Activated naive CD4-positive, alpha-beta T cell treated with anti-CD3 and anti-CD28 coated beads, Interleukin-2, amount 10 ng/mL, durations not matched to agents 7 days and 5 days (primary cell): ENCODE measurements around the gene PTGES2.
A peak's percentile ranks its signal among the peaks of the same experiment; 100 is the strongest.
"Not testable (repeated sequence)": the region's sequence is repeated elsewhere in the genome, so short reads cannot be mapped to it uniquely, and the experiment has no call there.

Source experiments
- CTCF ChIA-PET: fragments of 350-600 bp; sonication (Branson Sonifier 250); formaldehyde crosslinking; loops from one replicate; lab custom pipeline; 2021; ENCODE audit warnings: antibody characterized with exemption; lab: Charles Lee
- DNase-seq: peaks from one replicate; pipeline ENCODE4 v3.0.0-alpha.2; 2020
- H3K27ac Mint-ChIP-seq: one replicate; pipeline ENCODE4 v1.8.0; 2021; ENCODE audit warnings: mild to moderate bottlenecking, moderate library complexity, mixed read lengths
- H3K27me3 Mint-ChIP-seq: one replicate; pipeline ENCODE4 v1.8.0; 2021; ENCODE audit warnings: mild to moderate bottlenecking, mixed read lengths
- H3K36me3 Mint-ChIP-seq: one replicate; pipeline ENCODE4 v1.8.0; 2021; ENCODE audit warnings: mixed read lengths
- H3K4me1 Mint-ChIP-seq: one replicate; pipeline ENCODE4 v1.8.0; 2021; ENCODE audit warnings: mixed read lengths
- H3K4me3 Mint-ChIP-seq: one replicate; pipeline ENCODE4 v1.8.0; 2021; ENCODE audit warnings: mild to moderate bottlenecking, moderate library complexity, mixed read lengths
- H3K9me3 Mint-ChIP-seq: one replicate; pipeline ENCODE4 v1.8.0; 2021; ENCODE audit warnings: mixed read lengths

PTGES2 gene

GRCh38 chr9:128136816-128137793, 9.6 kb upstream of the PTGES2 start:
- H3K36me3 Mint-ChIP-seq = no peaks in the 10 kb centered on the region
- peaks cover 28% of the 10 kb centered on the region for H3K4me1 Mint-ChIP-seq
- no peaks in the 10 kb centered on the region for H3K9me3 Mint-ChIP-seq
- H3K27ac Mint-ChIP-seq = no peak overlapping the region
- CTCF ChIA-PET = interaction anchor here (1.7 kb wide), 1 partner anchor 15 kb away, joined by 6 read pairs; no protein-coding TSS in a partner anchor
- no peak for DNase-seq
- peaks cover 52% of the 10 kb centered on the region for H3K27me3 Mint-ChIP-seq
- H3K4me3 Mint-ChIP-seq = no peak overlapping the region

GRCh38 chr9:128135561-128135960, 8.0 kb upstream of the PTGES2 start:
- CTCF ChIA-PET, DNase-seq, H3K36me3 Mint-ChIP-seq, H3K9me3 Mint-ChIP-seq, H3K27ac Mint-ChIP-seq, H3K4me3 Mint-ChIP-seq: not testable (repeated sequence)
- Mint-ChIP-seq H3K27me3 (peaks cover 67% of the 10 kb centered on the region), H3K4me1 (peaks cover 23% of the 10 kb centered on the region)

GRCh38 chr9:128132139-128132538, 4.6 kb upstream of the PTGES2 start:
- H3K4me1 Mint-ChIP-seq = peaks cover 38% of the 10 kb centered on the region
- H3K36me3 Mint-ChIP-seq, DNase-seq, H3K9me3 Mint-ChIP-seq, CTCF ChIA-PET, H3K4me3 Mint-ChIP-seq, H3K27ac Mint-ChIP-seq: not testable (repeated sequence)
- peaks cover 63% of the 10 kb centered on the region for H3K27me3 Mint-ChIP-seq

- not testable (repeated sequence) for H3K27ac Mint-ChIP-seq, H3K36me3 Mint-ChIP-seq
Measured at GRCh38 chr9:128131346-128131745, 3.8 kb upstream of the PTGES2 start.

DNA sequence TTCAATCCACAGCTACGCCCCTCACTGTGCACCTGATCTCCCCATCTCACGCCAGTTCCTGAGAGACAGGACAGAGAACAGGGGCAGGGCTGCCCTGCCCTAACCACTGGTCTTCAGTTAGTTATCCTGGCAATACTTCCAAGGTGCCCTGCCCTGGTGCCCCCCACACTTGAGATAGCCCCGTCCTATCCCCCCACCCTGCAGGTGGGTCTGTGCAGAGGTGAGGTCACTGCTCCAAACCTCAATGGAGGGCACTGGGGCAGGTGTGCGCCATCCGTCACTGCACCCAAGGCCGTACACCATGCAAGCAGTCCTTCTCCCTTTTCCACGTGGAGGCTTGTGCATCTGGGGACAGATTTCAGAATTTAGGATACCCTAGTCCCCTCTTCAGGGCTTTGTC, 3.1 kb upstream of the PTGES2 start:
- CTCF ChIA-PET = interaction anchor here (1.4 kb wide), 1 partner anchor 12 kb away, joined by 6 read pairs; no protein-coding TSS in a partner anchor
- H3K4me3 Mint-ChIP-seq = not testable (repeated sequence)
- H3K27me3 Mint-ChIP-seq = peaks cover 53% of the 10 kb centered on the region

More at GRCh38 chr9:128131346-128131745, 3.8 kb upstream of the PTGES2 start:
- DNase-seq, H3K9me3 Mint-ChIP-seq, H3K4me3 Mint-ChIP-seq, CTCF ChIA-PET: not testable (repeated sequence)
- Mint-ChIP-seq H3K27me3 (peaks cover 58% of the 10 kb centered on the region), H3K4me1 (peaks cover 40% of the 10 kb centered on the region)

GRCh38 chr9:128129976-128130590, 2.6 kb upstream of the PTGES2 start:
- Mint-ChIP-seq H3K27me3 (peaks cover 47% of the 10 kb centered on the region), H3K27ac (peak overlapping the region; percentile 75), H3K4me3 (peak overlapping the region; percentile 65), H3K4me1 (peaks cover 40% of the 10 kb centered on the region), H3K36me3 (peaks cover 14% of the 10 kb centered on the region)
- DNase-seq = peak; percentile 69
- CTCF ChIA-PET = interaction anchor here (0.8 to 1.9 kb wide), 4 partner anchors 12 to 29 kb away, joined by 3 to 7 read pairs (median 6); no protein-coding TSS in a partner anchor
- not testable (repeated sequence) for H3K9me3 Mint-ChIP-seq

More for the DNA sequence above, 3.1 kb upstream of the PTGES2 start:
- not testable (repeated sequence) for H3K9me3 Mint-ChIP-seq, H3K27ac Mint-ChIP-seq, DNase-seq
- Mint-ChIP-seq H3K36me3 (peaks cover 12% of the 10 kb centered on the region), H3K4me1 (peaks cover 40% of the 10 kb centered on the region)

GRCh38 chr9:128128836-128129590, 1.5 kb upstream of the PTGES2 start:
- Mint-ChIP-seq H3K9me3 (no peaks in the 10 kb centered on the region), H3K36me3 (peaks cover 17% of the 10 kb centered on the region), H3K27me3 (peaks cover 36% of the 10 kb centered on the region), H3K4me1 (peaks cover 42% of the 10 kb centered on the region), H3K4me3 (peak overlapping the region; percentile 97), H3K27ac (peak overlapping the region; percentile 99)
- no peak for DNase-seq
- CTCF ChIA-PET = interaction anchor here (0.8 to 1.9 kb wide), 5 partner anchors 11 to 30 kb away, joined by 3 to 7 read pairs (median 3); no protein-coding TSS in a partner anchor

- peak; percentile 87 for DNase-seq
- Mint-ChIP-seq H3K27ac (peak overlapping the region; percentile 99), H3K4me3 (peak overlapping the region; percentile 97), H3K27me3 (peaks cover 31% of the 10 kb centered on the region), H3K36me3 (peaks cover 19% of the 10 kb centered on the region), H3K9me3 (no peaks in the 10 kb centered on the region), H3K4me1 (peaks cover 39% of the 10 kb centered on the region)
- CTCF ChIA-PET = interaction anchor here (0.5 to 1.9 kb wide), 7 partner anchors 11 to 18 kb away, joined by 3 to 7 read pairs (median 3); no protein-coding TSS in a partner anchor
Measured at GRCh38 chr9:128127990-128128835, 684 bp upstream of the PTGES2 start.

DNA sequence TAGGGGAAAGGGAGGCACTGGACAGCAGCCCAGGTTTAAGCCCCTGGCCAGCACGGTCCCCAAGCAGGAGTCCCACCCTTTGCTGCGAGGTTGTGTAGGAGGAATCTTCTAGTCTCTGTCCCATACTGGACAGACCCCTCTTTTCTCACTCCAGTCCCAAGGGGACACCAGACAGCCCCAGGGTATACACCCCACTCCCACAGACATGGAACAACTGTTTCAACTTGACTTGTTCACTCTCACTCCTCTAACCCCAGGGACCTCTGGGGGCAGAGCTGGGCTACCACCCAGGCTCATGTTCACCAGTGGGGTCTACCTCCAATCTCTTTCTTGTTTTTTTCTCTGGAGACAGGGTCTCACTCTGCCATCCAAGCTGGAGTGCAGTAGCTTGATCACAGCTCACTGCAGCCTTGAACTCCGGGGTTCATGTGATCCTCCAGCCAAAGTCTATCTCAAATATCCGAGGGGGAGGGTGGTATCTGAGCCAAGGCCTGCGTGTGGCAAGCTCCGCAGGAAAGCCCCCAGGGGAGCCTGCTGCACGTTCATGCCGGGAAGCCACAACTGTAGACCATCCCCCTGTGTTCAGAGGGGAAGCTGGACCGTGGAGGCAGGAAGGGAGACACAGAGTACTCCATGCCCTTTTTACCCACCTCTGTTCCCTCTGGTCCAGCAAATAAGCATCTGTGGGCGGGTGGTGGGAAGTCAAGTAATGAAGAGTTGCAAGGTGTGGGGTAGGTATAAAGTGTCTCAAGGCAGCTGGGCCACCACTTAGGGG, 1.8 kb downstream of the PTGES2 start:
- Mint-ChIP-seq H3K4me1 (peaks cover 34% of the 10 kb centered on the region), H3K9me3 (no peaks in the 10 kb centered on the region), H3K36me3 (peaks cover 21% of the 10 kb centered on the region), H3K27ac (peak overlapping the region; percentile 77), H3K4me3 (peak overlapping the region; percentile 80), H3K27me3 (peaks cover 7% of the 10 kb centered on the region)
- DNase-seq = no peak
- CTCF ChIA-PET = interaction anchor here (0.8 to 1.7 kb wide), 14 partner anchors 9 to 215 kb away, joined by 3 to 22 read pairs (median 3); no protein-coding TSS in a partner anchor

- Mint-ChIP-seq H3K4me1 (peaks cover 34% of the 10 kb centered on the region), H3K27me3 (peaks cover 4% of the 10 kb centered on the region), H3K4me3 (peak overlapping the region; percentile 80), H3K36me3 (peaks cover 21% of the 10 kb centered on the region), H3K27ac (peak overlapping the region; percentile 62), H3K9me3 (no peaks in the 10 kb centered on the region)
- CTCF ChIA-PET = interaction anchor here (0.8 to 1.7 kb wide), 18 partner anchors 8 to 216 kb away, joined by 3 to 22 read pairs (median 4); no protein-coding TSS in a partner anchor
- peak; percentile 71 for DNase-seq
Measured at GRCh38 chr9:128124873-128125579, 2.5 kb downstream of the PTGES2 start.

DNA sequence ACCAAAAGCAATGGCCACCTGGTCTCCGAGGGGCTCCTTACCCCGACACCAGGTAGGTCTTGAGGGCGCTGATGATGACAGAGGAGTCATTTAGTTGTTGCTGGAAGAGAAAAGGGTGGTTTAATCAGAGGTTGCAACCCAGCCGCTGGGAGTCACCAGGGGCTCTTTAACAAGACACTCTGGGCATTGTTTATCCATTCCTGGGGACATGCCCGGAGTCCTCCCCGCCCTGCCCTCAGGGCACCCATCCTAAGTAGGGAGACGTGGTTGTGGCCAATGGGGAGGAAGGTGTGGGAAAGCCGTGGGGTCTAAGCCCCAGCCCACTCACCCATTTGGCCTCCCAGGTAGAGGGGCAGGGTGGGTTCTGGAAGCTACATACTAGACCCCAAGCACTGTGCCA, 3.1 kb downstream of the PTGES2 start:
- Mint-ChIP-seq H3K4me1 (peaks cover 30% of the 10 kb centered on the region), H3K27me3 (peaks cover 4% of the 10 kb centered on the region), H3K4me3 (no peak overlapping the region), H3K36me3 (peaks cover 21% of the 10 kb centered on the region), H3K27ac (no peak overlapping the region), H3K9me3 (no peaks in the 10 kb centered on the region)
- no peak for DNase-seq
- CTCF ChIA-PET = interaction anchor here (0.8 to 1.5 kb wide), 14 partner anchors 11 to 217 kb away, joined by 3 to 6 read pairs (median 4); no protein-coding TSS in a partner anchor
